ENCODE measurements around the gene ZSWIM9. TPM values are rescaled to one million over a fixed set of nuclear protein-coding genes. Genes with fewer than 3 reads are reported as not detected.

Gene ZSWIM9
- total and polyA plus RNA-seq, 8 donors: 6.5 to 11.4 (median 9.5) TPM

DNA sequence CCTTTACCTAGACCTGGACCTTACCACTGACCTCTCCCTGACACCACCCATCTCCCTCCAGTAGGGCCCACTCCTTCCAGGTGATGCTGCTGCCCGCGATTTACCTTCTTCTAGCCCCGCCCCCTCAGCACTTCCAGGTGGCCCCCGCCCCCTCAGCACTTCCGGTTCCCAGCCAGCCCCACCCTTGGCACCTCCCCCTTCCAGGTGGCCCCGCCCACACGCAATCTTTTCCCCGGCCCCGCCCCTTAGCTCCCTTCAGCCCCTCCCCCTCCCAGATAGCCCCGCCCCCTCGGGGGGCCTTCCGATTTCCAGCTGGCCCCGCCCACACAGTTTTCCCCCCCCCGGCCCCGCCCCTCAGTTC, 922 bp upstream of the ZSWIM9 start:
- peak in 3 of 4 donors; percentile 52 to 94 (median 85) for DNase-seq
- Histone ChIP-seq H3K4me3 (peak overlapping the region; percentile 84 to 87), H3K4me1 (peaks cover 7 to 21% of the 10 kb centered on the region in 2 donors), H3K9me3 (no peaks in the 10 kb centered on the region), H3K27ac (peak overlapping the region; percentile 91), H3K27me3 (no peaks in the 10 kb centered on the region), H3K36me3 (peaks cover 0 to 28% of the 10 kb centered on the region in 2 donors)
- TF ChIP-seq, protein P1, sequence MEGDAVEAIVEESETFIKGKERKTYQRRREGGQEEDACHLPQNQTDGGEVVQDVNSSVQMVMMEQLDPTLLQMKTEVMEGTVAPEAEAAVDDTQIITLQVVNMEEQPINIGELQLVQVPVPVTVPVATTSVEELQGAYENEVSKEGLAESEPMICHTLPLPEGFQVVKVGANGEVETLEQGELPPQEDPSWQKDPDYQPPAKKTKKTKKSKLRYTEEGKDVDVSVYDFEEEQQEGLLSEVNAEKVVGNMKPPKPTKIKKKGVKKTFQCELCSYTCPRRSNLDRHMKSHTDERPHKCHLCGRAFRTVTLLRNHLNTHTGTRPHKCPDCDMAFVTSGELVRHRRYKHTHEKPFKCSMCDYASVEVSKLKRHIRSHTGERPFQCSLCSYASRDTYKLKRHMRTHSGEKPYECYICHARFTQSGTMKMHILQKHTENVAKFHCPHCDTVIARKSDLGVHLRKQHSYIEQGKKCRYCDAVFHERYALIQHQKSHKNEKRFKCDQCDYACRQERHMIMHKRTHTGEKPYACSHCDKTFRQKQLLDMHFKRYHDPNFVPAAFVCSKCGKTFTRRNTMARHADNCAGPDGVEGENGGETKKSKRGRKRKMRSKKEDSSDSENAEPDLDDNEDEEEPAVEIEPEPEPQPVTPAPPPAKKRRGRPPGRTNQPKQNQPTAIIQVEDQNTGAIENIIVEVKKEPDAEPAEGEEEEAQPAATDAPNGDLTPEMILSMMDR (IDR thresholded peaks at IDR 0.05): no peak
- intact Hi-C loops (cut with DNase I): loop anchor here in 1 of 2 donors (10.0 kb wide), 1 partner anchor 65 kb away; no protein-coding TSS in a partner anchor
- peak; percentile 77 for ATAC-seq

GRCh38 chr19:48170817-48171347, 402 bp downstream of the ZSWIM9 start:
- TF ChIP-seq, protein P1 (IDR thresholded peaks at IDR 0.05): no peak

GRCh38 chr19:48171710-48172109, 1.2 kb downstream of the ZSWIM9 start:
- ATAC-seq: no peak
- intact Hi-C loops (cut with DNase I): no loop called here
- Histone ChIP-seq H3K9me3 (no peaks in the 10 kb centered on the region), H3K27me3 (no peaks in the 10 kb centered on the region), H3K36me3 (peaks cover 0 to 31% of the 10 kb centered on the region in 2 donors), H3K4me1 (peaks cover 7 to 27% of the 10 kb centered on the region in 2 donors), H3K4me3 (peak overlapping the region in 1 of 2 donors; percentile 84), H3K27ac (no peak overlapping the region)
- TF ChIP-seq, protein P1 (IDR thresholded peaks at IDR 0.05): no peak
- peak in 1 of 4 donors; percentile 82 for DNase-seq

More at GRCh38 chr19:48170817-48171347, 402 bp downstream of the ZSWIM9 start:
- Histone ChIP-seq H3K4me3 (peak overlapping the region; percentile 84 to 87), H3K36me3 (peaks cover 0 to 31% of the 10 kb centered on the region in 2 donors), H3K9me3 (no peaks in the 10 kb centered on the region), H3K27me3 (no peaks in the 10 kb centered on the region), H3K27ac (peak overlapping the region; percentile 91), H3K4me1 (peaks cover 7 to 27% of the 10 kb centered on the region in 2 donors)
- DNase-seq (peak in 1 of 4 donors; percentile 35), ATAC-seq (no peak)
- intact Hi-C loops (cut with DNase I): no loop called here

DNA sequence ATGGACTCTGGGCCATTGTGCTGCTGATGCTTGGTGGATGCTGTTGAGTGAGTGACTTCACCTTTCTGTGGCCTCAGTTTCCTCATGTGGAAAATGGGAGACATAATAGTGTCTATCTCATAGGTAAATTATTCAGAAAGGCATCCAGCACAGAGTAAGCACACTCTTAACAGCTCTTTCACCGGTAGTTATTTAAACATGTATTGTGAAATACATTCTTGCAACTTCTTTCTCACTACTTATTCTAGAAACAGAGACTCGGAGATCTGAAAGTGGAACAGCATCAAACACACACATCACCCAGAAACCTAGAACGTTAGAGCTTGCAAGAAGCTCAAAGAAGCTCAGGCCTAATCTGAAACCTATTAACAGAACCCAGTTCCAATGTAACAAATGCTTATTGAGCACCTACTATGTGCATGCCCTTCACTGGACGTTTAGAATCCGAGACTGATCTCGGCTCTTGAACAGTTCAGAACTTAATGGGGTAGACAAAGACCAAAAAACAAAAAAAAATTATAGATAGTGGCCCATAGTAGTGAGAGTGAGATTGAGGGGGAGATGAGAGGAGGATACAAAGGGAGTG, 4.1 kb downstream of the ZSWIM9 start:
- TF ChIP-seq, protein P1 (IDR thresholded peaks at IDR 0.05): no peak
- no peaks in the 10 kb centered on the region for H3K27me3 ChIP-seq
- ATAC-seq: no peak
- intact Hi-C loops (cut with DNase I): no loop called here
- no peaks in the 10 kb centered on the region for H3K9me3 ChIP-seq
- peaks cover 0 to 31% of the 10 kb centered on the region in 2 donors for H3K36me3 ChIP-seq
- no peak overlapping the region for H3K4me3 ChIP-seq
- DNase-seq: no peak
- peaks cover 7 to 19% of the 10 kb centered on the region in 2 donors for H3K4me1 ChIP-seq
- no peak overlapping the region for H3K27ac ChIP-seq

DNA sequence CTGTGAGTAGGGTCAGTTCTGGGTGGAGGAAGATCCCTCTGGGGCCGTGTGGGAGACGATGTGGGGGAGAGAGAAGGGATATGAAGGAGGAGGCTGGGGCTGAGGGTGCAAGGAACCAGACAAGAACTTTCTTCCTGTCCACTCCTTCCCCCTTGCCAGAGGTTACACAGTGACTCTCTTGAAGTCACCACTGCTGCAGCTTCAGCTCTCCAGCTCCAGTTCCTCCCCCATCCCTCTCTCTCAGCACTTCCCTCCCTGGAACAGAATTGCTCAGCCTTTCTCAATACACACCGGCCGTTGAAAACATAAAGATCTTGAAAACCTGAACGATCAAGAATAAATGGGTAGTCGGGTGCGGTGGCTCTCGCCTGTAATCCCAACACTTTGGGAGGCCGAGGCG, 5.1 kb downstream of the ZSWIM9 start:
- DNase-seq: no peak
- Histone ChIP-seq H3K27ac (peak overlapping the region in 1 of 2 donors; percentile 3), H3K4me1 (peaks cover 7 to 19% of the 10 kb centered on the region in 2 donors), H3K9me3 (peaks cover 0 to under 1% of the 10 kb centered on the region in 2 donors), H3K36me3 (peaks cover 0 to 38% of the 10 kb centered on the region in 2 donors), H3K4me3 (no peak overlapping the region), H3K27me3 (no peaks in the 10 kb centered on the region)
- ATAC-seq: no peak
- TF ChIP-seq, protein P1 (IDR thresholded peaks at IDR 0.05): no peak
- intact Hi-C loops (cut with DNase I): no loop called here
